Hepatocyte (in vitro differentiated cells): ENCODE results near the gene GLUD2.

ENCODE experiments used
- EZH2 ChIP-seq: fragments of 200-600 bp; sonication (generic); IDR thresholded peaks from 2 replicates; pipeline ENCODE4 v1.6.1; 2016; ENCODE audit warnings: antibody characterized with exemption, mild to moderate bottlenecking, borderline replicate concordance
- EZH2phosphoT487 ChIP-seq: fragments of 200-600 bp; sonication (generic); IDR thresholded peaks from one replicate; pipeline ENCODE4 v1.6.1; 2018; ENCODE audit warnings: antibody characterized with exemption, mild to moderate bottlenecking, low read depth, moderate library complexity; ENCODE audit not compliant: unreplicated experiment, severe bottlenecking
- TF ChIP-seq, protein P1 (sequence below): fragments of 200-600 bp; sonication (generic); IDR thresholded peaks from 2 replicates; pipeline ENCODE4 v1.5.1; 2016; ENCODE audit warnings: antibody characterized with exemption, mild to moderate bottlenecking; ENCODE audit not compliant: poor library complexity

DNA sequence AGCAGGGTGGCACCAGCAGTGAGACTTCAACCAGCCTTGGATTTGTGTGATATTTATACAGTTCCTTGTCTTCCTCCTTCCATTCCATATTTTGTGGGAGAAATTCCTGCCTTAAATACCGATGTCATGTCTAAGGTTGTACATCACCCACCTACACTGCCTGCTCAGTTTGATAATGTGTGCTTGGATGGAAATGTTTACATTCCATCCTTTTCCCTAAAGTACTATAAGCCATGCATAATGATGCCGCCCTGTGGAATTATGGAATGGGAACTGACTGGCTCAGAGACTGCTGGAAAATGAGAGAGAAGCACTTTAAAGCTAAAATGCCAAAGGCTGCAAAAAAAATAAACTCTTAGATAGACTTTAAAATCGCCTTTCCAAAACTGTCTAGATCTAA is 11.3 kb upstream of the GLUD2 start:
- TF ChIP-seq, protein P1, sequence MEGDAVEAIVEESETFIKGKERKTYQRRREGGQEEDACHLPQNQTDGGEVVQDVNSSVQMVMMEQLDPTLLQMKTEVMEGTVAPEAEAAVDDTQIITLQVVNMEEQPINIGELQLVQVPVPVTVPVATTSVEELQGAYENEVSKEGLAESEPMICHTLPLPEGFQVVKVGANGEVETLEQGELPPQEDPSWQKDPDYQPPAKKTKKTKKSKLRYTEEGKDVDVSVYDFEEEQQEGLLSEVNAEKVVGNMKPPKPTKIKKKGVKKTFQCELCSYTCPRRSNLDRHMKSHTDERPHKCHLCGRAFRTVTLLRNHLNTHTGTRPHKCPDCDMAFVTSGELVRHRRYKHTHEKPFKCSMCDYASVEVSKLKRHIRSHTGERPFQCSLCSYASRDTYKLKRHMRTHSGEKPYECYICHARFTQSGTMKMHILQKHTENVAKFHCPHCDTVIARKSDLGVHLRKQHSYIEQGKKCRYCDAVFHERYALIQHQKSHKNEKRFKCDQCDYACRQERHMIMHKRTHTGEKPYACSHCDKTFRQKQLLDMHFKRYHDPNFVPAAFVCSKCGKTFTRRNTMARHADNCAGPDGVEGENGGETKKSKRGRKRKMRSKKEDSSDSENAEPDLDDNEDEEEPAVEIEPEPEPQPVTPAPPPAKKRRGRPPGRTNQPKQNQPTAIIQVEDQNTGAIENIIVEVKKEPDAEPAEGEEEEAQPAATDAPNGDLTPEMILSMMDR: no peak
- TF ChIP-seq EZH2 (no peak), EZH2phosphoT487 (no peak)
